HG03571 (cell line): ENCODE results near the gene RAD50.
"Not testable (repeated sequence)": the region's sequence is repeated elsewhere in the genome, so short reads cannot be mapped to it uniquely, and the experiment has no call there.

ENCODE experiments used
- ATAC-seq: cut with Tn5 transposase; IDR thresholded peaks from one replicate; pipeline ENCODE4 v1.9.1; 2021; ENCODE audit not compliant: unreplicated experiment

RAD50 gene

DNA sequence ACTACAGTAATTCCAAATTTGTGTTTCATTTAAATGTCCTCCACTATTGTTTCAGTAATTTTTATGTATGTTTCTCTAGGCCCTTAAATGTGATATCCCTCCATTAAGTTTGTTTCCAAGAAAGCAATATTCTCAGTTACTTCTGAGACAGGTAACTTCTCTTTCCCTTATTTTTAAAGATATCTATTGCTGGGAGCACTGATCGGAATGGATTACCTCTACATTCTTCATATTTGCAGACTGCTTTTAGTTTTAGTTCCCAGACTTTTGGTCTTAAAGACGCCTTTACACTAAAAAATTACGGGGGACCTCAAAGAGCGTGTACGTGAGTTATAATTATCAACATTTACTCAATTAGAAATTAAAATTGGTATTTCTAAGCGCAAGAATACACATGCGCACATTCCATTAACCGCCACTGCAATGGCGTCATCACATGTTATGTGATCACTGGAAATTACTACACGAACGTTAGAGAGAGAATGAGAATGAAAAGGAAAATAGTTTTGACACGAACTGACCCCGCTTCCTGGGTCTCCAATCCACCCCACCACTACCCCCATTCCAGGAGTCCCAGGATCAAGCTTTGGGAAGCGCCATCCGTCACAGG is 519 bp upstream of the RAD50 start:
- ATAC-seq = no peak

DNA sequence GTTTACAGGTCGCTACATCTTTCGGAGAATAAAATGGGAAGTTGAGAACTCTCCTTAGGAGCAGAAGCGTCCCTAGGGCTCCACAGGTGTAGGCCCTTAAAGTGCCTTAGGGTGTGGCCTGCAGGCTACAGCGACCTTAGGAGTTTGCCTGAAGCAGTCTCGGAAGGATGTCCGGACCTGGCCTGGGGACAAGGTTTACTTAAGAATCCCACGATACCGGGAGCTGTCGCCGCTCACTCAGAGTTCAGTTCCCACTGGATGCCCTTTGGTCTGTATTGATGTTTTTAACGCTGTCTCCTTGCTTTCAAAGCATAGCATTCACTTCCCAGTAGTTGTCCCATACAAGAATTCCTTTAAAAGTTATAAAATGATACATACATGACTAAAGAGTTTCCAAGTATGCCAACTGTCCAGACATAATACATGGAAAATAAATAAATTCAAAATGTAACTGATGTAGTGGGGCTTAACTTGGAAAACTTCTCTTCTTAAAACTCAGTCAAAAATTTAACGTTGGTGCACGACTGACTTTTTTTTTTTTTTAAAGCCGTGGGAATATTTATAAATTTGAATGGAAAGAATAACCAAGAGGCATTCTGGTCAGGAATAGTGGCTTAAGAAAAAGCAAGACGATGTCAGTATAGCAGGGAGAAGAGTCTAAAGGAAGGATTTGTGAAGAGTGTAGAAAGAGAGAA is 848 bp downstream of the RAD50 start:
- peak; percentile 38 for ATAC-seq

- no peak for ATAC-seq
Observed at GRCh38 chr5:132559383-132560060, 2.7 kb downstream of the RAD50 start.

DNA sequence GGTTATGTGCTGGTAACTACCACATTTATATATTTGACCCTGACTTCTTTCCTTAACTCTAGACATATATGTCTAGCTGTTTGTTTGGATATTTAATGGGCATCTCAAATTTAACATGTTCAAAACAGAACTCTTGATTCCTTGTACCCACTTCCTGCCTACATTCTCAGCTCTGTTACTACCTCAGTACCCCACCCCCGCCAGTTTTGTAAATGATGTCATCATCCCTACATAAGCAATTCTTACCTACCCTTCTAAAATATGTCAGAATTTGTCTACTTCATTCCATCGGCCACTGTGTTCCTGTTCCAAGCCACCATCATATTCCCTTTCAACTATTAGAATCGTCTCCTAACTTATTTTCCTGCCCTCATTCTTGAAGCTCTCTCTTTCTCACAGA is 4.8 kb downstream of the RAD50 start:
- ATAC-seq = no peak

DNA sequence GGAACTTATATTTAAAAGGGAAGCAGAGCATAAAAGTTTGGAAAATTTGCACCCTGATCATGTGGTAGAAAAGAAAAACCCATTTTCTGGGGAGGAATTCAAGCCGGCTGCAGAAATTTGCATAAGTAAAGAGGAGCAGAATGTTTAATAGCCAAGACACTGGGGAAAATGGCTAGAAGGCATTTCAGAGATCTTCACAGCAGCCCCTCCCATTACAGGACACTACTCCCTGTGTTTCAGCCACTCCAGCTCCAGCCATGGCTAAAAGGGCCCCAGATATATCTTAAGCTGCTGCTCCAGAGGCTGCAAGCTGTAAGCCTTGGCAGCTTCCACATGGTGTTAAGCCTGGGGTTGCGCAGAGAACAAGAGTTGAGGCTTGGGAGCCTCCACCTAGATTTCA is 7.8 kb downstream of the RAD50 start:
- not testable (repeated sequence) for ATAC-seq

DNA sequence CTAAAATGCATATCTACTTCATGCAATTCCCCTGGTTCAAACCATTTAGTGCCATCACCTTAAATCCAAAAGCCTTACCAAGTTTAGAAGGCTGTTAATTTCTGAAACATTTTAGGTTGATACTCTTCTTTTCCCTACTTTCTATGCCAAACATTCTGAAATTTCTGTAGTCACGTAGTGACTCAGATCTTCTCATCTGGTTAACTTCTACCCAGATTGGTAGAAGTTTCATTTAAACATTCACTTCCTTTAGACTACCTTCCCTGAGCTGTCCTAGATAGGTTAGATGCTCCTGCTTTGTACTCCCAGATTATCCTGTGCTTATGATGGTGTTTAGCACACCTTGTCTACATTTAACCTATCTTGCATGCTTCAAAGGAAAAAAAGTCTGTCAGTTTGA is 9.9 kb downstream of the RAD50 start:
- ATAC-seq = no peak

DNA sequence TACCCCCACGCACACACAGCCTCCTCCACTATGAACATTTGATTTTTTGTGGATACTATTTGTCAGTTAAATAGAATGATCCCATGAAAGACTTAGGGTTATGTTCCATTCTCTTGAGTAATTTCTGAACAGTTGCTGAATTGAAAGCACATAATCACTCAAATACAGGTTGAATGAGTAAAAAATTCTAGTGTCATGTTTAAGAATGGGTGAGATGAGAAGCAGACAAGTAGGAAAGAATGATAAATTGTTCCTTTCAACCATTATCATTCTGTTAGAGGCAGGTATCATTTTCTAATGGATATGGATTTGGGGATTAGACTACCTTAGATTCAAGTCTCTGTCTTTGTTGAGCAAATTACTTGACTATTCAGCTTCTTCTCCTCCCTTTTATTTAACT is 19.3 kb downstream of the RAD50 start:
- ATAC-seq = no peak

DNA sequence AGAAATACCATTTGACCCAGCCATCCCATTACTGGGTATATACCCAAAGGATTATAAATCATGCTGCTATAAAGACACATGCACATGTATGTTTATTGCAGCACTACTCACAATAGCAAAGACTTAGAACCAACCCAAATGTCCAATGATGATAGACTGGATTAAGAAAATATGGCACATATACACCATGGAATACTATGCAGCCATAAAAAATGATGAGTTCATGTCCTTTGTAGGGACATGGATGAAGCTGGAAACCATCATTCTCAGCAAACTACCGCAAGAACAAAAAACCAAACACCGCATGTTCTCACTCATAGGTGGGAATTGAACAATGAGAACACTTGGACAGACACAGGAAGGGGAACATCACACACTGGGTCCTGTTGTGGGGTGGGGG is 27.8 kb downstream of the RAD50 start:
- ATAC-seq = not testable (repeated sequence)

GRCh38 chr5:132586063-132586462 is 29.3 kb downstream of the RAD50 start:
- no peak for ATAC-seq

DNA sequence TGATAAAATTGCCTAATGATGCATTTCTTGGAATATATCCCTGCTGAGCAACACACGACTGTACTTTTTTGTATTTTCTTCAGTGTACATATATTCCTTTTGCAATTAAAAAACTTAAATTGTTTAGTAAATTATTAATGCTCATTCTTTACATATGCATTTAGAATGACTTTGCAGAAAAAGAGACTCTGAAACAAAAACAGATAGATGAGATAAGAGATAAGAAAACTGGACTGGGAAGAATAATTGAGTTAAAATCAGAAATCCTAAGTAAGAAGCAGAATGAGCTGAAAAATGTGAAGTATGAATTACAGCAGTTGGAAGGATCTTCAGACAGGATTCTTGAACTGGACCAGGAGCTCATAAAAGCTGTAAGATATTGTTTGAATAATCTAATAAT is 32.7 kb downstream of the RAD50 start:
- ATAC-seq = no peak

- no peak for ATAC-seq
Observed at GRCh38 chr5:132591145-132591544, 34.4 kb downstream of the RAD50 start.

- ATAC-seq = no peak
Observed at GRCh38 chr5:132592521-132592920, 35.7 kb downstream of the RAD50 start.

- ATAC-seq = no peak
Observed at GRCh38 chr5:132594170-132594569, 37.4 kb downstream of the RAD50 start.

DNA sequence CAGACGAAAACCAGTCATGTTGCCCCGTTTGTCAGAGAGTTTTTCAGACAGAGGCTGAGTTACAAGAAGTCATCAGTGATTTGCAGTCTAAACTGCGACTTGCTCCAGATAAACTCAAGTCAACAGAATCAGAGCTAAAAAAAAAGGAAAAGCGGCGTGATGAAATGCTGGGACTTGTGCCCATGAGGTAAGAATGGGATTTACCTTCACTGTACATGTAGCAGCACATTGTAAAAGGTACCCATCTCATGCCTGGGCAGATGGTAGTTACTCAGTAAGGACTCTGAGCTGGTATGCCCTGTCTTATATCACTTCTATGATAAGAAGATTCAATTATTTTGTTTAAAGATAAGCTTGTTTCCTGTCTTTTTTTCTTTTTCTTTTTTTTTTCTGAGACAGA is 38.8 kb downstream of the RAD50 start:
- no peak for ATAC-seq

DNA sequence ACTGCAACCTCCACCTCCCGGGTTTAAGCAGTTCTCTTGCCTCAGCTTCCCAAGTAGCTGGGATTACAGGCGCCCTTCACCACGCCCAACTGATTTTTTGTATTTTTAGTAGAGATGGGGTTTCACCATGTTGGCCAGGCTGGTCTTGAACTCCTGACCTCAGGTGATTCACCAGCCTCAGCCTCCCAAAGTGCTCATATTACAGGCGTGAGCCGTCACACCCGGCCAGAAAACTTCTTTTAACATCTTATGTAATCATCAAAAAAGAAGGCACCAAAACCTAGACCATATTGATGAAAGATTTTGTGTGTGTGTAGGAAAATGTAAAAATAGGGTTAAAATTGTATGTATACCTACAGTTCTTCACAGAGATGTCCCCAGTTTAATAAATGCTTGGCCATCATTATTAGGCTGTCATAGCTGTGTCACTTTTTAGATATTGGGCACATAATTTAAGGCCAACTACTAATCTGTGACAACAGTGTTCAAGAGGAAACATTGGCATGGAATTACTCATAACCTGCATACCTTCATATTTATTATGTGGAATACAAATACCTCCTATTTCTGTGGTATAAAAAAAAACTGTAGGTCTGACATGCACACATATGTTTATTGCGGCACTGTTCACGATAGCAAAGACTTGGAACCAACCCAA is 44.4 kb downstream of the RAD50 start:
- no peak for ATAC-seq

DNA sequence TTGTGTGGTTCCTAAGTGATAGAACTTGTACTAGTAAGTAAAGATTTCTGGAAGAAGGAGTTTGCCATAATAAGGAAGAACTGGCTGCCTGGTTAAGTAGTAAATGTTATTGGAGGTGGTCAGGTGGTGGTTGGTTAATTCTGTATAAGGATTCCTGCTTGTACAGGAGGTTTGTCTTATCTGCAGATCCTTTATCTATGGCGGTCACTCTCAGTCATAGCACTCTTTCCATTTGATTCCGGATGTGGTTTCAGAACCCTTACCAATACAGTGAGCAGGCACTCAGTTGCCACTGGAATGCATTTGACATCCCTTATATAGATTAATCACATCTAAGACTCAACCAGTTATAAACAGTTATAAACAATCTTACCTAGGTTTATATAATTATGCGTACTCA is 50.3 kb downstream of the RAD50 start:
- ATAC-seq = no peak

- no peak for ATAC-seq
Observed at GRCh38 chr5:132608107-132608506, 51.3 kb downstream of the RAD50 start.

- ATAC-seq = no peak
Observed at GRCh38 chr5:132611965-132612364, 55.2 kb downstream of the RAD50 start.

DNA sequence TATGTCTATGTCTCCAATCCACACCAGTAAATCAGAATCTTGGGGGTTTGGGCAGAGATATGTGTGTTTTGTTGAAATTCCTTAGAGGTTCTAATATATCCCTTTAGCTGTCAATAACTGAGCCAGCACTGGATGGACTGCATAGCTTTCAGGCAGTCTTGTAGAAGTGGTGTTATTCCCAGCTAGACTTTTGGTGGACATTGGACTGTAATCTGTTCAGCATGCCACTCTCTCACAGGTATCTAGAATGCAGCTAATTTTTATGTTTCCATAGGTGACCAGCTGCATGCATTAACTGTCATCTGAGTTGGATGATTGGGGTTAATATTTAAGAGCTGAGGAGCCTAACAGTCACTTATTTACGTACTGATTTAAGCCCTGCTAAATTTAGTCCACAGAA is 56.1 kb downstream of the RAD50 start:
- no peak for ATAC-seq

GRCh38 chr5:132621699-132622098 is 64.9 kb downstream of the RAD50 start:
- no peak for ATAC-seq

- no peak for ATAC-seq
Observed at GRCh38 chr5:132622608-132623007, 65.8 kb downstream of the RAD50 start.

GRCh38 chr5:132627470-132627869 is 70.7 kb downstream of the RAD50 start:
- ATAC-seq = no peak
